Measurements from ENCODE around the gene SYDE2. TPM values are rescaled to one million over a fixed set of nuclear protein-coding genes. Genes with fewer than 3 reads are reported as not detected.

SYDE2 gene
- total RNA-seq, 1 experiment from 2014 or later: 10.9 TPM

GRCh38 chr1:85168884-85169283 is 31.9 kb downstream of the SYDE2 start:
- Histone ChIP-seq H3K9me3 (ENCODE audit: low read depth, low read length, poor library complexity, severe bottlenecking) (no peaks in the 10 kb centered on the region), H3K36me3 (ENCODE audit: insufficient read depth, low read length, poor library complexity, severe bottlenecking) (no peaks in the 10 kb centered on the region), H3K4me3 (ENCODE audit: low read depth, low read length, poor library complexity, severe bottlenecking) (no peak overlapping the region), H3K4me1 (ENCODE audit: insufficient read depth, low read length, poor library complexity, severe bottlenecking) (no peaks in the 10 kb centered on the region), H3K27ac (ENCODE audit: low read depth, low read length, poor library complexity, severe bottlenecking) (no peak overlapping the region), H3K27me3 (replicated peaks; ENCODE audit: insufficient read depth, low read depth, low read length, poor library complexity) (no peaks in the 10 kb centered on the region)
- BruUV-seq (replicated peaks): no TSS peak
- ChIA-PET CTCF (no interaction called here), POLR2A (ENCODE audit: low non-redundant PET) (no interaction called here)
- no peak for TF ChIP-seq EZH2 (IDR thresholded peaks at IDR 0.05; ENCODE audit: borderline replicate concordance, low read depth, low read length, poor library complexity, severe bottlenecking)
- no peak for TF ChIP-seq CTCF (conservative IDR thresholded peaks at IDR 0.05; ENCODE audit: low read depth, low read length)
- intact Hi-C loops (cut with micrococcal nuclease; ENCODE audit: unreplicated experiment): no loop called here
- no peak for DNase-seq (ENCODE audit: low spot score)

GRCh38 chr1:85166351-85166750 is 34.5 kb downstream of the SYDE2 start:
- BruUV-seq (replicated peaks): no TSS peak
- no peak overlapping the region for H3K27ac ChIP-seq (ENCODE audit: low read depth, low read length, poor library complexity, severe bottlenecking)
- ChIA-PET POLR2A (ENCODE audit: low non-redundant PET) (no interaction called here), CTCF (interaction anchor here (0.6 kb wide), 1 partner anchor 59 kb away, joined by 11 read pairs; no protein-coding TSS in a partner anchor)
- H3K36me3 ChIP-seq (ENCODE audit: insufficient read depth, low read length, poor library complexity, severe bottlenecking): no peaks in the 10 kb centered on the region
- H3K4me1 ChIP-seq (ENCODE audit: insufficient read depth, low read length, poor library complexity, severe bottlenecking): no peaks in the 10 kb centered on the region
- TF ChIP-seq EZH2 (IDR thresholded peaks at IDR 0.05; ENCODE audit: borderline replicate concordance, low read depth, low read length, poor library complexity, severe bottlenecking) (no peak), CTCF (conservative IDR thresholded peaks at IDR 0.05; ENCODE audit: low read depth, low read length) (no peak)
- no peak overlapping the region for H3K4me3 ChIP-seq (ENCODE audit: low read depth, low read length, poor library complexity, severe bottlenecking)
- no peak for DNase-seq (ENCODE audit: low spot score)
- no peaks in the 10 kb centered on the region for H3K27me3 ChIP-seq (replicated peaks; ENCODE audit: insufficient read depth, low read depth, low read length, poor library complexity)
- intact Hi-C loops (cut with micrococcal nuclease; ENCODE audit: unreplicated experiment): no loop called here
- no peaks in the 10 kb centered on the region for H3K9me3 ChIP-seq (ENCODE audit: low read depth, low read length, poor library complexity, severe bottlenecking)

GRCh38 chr1:85158910-85159309 is 41.9 kb downstream of the SYDE2 start:
- Histone ChIP-seq H3K36me3 (ENCODE audit: insufficient read depth, low read length, poor library complexity, severe bottlenecking) (no peaks in the 10 kb centered on the region), H3K9me3 (ENCODE audit: low read depth, low read length, poor library complexity, severe bottlenecking) (no peaks in the 10 kb centered on the region), H3K27ac (ENCODE audit: low read depth, low read length, poor library complexity, severe bottlenecking) (no peak overlapping the region), H3K4me3 (ENCODE audit: low read depth, low read length, poor library complexity, severe bottlenecking) (no peak overlapping the region), H3K4me1 (ENCODE audit: insufficient read depth, low read length, poor library complexity, severe bottlenecking) (peaks cover 15% of the 10 kb centered on the region), H3K27me3 (replicated peaks; ENCODE audit: insufficient read depth, low read depth, low read length, poor library complexity) (no peaks in the 10 kb centered on the region)
- DNase-seq (ENCODE audit: low spot score): peak; percentile 7
- TF ChIP-seq EZH2 (IDR thresholded peaks at IDR 0.05; ENCODE audit: borderline replicate concordance, low read depth, low read length, poor library complexity, severe bottlenecking) (no peak), CTCF (conservative IDR thresholded peaks at IDR 0.05; ENCODE audit: low read depth, low read length) (no peak)
- intact Hi-C loops (cut with micrococcal nuclease; ENCODE audit: unreplicated experiment): no loop called here
- CTCF ChIA-PET: no interaction called here
- POLR2A ChIA-PET (ENCODE audit: low non-redundant PET): no interaction called here
- BruUV-seq (replicated peaks): no TSS peak

Measured in A673 (cell line).